Raji (cell line): ENCODE results near the gene ISYNA1.

Experiments used
- POLR2A ChIP-seq: IDR thresholded peaks from 2 replicates; pipeline ENCODE4 v1.6.1; 2011; ENCODE audit warnings: low read depth, low read length, control low read depth; ENCODE audit not compliant: insufficient read depth

ISYNA1 gene

DNA sequence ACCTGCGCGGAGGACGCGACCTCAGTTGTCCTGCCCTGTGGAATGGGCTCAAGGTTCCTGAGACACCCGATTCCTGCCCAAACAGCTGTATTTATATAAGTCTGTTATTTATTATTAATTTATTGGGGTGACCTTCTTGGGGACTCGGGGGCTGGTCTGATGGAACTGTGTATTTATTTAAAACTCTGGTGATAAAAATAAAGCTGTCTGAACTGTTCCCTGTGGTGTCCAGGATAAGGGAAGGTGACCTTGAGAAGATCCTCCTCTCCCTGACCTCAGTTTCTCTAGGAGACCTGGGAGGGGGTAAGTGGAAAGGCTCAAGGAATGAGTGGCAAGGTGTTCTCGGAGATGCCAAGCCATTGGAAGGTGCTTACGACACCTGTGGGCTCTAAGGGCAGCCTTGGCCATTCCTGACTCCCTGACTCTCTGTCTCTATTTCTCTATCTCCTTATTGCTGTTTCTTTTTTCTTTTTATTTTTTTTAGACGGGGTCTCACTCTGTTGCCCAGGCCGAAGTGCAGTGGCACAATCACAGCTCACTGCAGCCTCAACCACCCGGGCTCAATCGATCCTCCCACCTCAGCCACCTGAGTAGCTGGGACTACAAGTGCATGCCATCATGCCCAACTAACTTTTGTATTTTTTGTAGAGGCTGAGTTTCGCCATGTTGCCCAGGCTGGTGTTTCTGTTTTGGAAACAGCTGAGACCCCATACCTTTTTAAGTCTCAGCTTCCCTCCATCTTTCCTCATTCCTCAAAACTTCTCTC lies 48.8 kb downstream of the ISYNA1 start:
- no peak for TF ChIP-seq POLR2A

- no peak for TF ChIP-seq POLR2A
These were observed 49.6 kb downstream of the ISYNA1 start for GRCh38 chr19:18388100-18388959.

- no peak for TF ChIP-seq POLR2A
These were observed 51.2 kb downstream of the ISYNA1 start for GRCh38 chr19:18386543-18387271.

DNA sequence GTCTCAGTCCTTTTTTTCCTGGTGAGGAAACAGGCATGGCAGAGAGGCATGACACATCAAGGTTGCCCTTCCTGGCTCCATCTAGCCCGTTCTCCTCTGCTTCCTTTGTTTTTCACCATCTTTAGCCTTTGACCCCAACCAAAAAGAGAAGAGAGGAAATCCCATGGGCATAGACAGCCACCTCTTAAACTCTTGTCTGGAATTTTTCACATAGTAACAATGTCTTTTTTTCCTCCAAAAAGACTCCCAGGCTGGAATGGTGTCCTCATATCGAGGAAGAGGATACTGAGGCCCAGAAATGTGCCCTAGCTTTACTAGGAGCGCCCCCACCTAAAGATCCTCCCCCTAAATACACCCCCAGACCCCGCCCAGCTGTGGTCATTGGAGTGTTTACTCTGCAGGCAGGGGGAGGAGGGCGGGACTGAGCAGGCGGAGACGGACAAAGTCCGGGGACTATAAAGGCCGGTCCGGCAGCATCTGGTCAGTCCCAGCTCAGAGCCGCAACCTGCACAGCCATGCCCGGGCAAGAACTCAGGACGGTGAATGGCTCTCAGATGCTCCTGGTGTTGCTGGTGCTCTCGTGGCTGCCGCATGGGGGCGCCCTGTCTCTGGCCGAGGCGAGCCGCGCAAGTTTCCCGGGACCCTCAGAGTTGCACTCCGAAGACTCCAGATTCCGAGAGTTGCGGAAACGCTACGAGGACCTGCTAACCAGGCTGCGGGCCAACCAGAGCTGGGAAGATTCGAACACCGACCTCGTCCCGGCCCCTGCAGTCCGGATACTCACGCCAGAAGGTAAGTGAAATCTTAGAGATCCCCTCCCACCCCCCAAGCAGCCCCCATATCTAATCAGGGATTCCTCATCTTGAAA lies 52.0 kb downstream of the ISYNA1 start, which contains the start of gene GDF15:
Gene GDF15, plus strand, starts transcription at position 484 of the 868 bp plus-strand sequence. Its CDS starts 32 bp downstream, at position 516.
- no peak for TF ChIP-seq POLR2A

DNA sequence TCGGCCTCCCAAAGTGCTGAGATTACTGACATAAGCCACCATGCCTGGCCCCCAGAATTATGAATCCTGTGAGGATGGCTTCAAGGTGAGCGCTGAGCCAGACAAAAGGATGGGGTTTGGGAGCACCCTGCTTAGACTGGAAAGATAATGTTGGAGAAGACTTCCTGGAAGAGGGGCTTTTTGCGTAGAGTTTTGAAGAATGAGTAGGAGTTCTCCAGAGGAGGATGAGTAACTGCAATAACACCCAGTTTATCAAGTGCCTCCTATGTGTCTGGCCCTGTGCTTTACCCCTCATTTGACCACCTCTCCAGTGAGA lies 52.6 kb downstream of the ISYNA1 start:
- TF ChIP-seq POLR2A: no peak

DNA sequence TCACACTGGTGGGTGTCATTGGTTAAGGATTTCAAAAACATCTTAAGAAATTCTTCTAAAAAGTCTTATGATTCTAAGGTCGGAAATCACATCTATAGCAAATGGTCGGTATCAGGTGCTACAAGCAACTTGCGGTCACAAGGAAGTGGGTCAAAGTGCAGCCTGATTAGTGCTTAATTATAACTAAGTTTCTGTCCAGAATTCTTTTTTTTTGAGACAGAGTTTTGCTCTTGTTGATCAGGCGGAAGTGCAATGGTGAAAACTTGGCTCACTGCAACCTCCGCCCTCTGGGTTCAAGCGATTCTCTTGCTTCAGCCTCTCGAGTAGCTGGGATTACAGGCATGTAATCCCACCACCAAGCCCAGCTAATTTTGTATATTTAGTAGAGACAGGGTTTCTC lies 53.2 kb downstream of the ISYNA1 start:
- no peak for TF ChIP-seq POLR2A
